HG02642 (cell line): ENCODE results near the gene USP35.

Experiments used
- ATAC-seq: cut with Tn5 transposase; IDR thresholded peaks from one replicate; pipeline ENCODE4 v1.9.1; 2021; ENCODE audit warnings: mild to moderate bottlenecking; ENCODE audit not compliant: unreplicated experiment, poor library complexity

USP35 gene, protein sequence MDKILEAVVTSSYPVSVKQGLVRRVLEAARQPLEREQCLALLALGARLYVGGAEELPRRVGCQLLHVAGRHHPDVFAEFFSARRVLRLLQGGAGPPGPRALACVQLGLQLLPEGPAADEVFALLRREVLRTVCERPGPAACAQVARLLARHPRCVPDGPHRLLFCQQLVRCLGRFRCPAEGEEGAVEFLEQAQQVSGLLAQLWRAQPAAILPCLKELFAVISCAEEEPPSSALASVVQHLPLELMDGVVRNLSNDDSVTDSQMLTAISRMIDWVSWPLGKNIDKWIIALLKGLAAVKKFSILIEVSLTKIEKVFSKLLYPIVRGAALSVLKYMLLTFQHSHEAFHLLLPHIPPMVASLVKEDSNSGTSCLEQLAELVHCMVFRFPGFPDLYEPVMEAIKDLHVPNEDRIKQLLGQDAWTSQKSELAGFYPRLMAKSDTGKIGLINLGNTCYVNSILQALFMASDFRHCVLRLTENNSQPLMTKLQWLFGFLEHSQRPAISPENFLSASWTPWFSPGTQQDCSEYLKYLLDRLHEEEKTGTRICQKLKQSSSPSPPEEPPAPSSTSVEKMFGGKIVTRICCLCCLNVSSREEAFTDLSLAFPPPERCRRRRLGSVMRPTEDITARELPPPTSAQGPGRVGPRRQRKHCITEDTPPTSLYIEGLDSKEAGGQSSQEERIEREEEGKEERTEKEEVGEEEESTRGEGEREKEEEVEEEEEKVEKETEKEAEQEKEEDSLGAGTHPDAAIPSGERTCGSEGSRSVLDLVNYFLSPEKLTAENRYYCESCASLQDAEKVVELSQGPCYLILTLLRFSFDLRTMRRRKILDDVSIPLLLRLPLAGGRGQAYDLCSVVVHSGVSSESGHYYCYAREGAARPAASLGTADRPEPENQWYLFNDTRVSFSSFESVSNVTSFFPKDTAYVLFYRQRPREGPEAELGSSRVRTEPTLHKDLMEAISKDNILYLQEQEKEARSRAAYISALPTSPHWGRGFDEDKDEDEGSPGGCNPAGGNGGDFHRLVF

DNA sequence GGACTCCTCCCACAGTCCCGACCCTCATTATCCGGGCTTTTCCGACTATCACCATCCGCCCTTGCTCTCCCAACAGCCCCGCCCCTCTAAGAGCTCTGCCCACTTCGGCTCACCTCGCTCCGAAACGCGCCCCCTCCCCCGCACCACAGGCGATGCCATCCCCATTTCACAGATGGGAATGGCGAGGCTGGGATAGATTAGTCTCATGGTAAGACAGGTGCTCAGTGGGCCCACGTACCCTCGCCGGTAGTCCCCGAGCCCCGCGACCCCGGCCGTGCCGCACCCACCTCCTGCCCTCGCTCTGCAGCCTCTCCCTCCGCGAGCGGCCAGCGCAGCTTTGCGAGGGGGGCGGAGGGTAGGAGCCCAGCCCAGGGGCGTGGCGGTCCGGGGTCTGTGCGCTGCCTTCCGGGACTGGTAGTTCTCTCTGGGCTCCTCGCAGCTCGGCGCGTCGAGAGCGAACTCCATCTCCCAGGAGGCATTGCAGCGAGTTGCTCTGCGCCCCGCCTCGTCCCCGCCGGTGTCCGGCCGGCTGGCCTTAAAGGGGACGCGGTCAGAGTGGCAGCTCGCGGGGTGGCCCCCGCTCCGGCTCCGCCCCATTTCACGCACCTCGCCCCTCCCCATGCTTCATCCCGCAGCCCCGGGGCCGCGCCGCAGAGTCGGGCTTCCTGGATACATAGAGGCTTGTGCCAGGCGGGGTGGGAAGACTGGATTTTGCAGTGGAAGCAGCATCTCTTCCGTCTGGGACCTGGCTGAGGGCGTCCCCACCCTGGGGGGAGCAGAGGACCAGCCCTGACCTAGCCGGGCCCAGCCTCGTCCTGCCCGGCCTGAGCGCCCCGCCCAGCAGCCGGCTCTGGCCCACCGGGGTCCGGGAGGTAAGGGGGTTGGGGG lies at the start of gene USP35, which contains the start of gene KCTD21:
Gene USP35 (plus strand): TSS at position 634 of the 888 bp plus-strand sequence. CDS start 7,327 bp downstream, outside the sequence.
Gene KCTD21 (minus strand): TSS at position 341 of the 888 bp plus-strand sequence. CDS start 14,072 bp downstream, outside the sequence.
- ATAC-seq: peak; percentile 95

DNA sequence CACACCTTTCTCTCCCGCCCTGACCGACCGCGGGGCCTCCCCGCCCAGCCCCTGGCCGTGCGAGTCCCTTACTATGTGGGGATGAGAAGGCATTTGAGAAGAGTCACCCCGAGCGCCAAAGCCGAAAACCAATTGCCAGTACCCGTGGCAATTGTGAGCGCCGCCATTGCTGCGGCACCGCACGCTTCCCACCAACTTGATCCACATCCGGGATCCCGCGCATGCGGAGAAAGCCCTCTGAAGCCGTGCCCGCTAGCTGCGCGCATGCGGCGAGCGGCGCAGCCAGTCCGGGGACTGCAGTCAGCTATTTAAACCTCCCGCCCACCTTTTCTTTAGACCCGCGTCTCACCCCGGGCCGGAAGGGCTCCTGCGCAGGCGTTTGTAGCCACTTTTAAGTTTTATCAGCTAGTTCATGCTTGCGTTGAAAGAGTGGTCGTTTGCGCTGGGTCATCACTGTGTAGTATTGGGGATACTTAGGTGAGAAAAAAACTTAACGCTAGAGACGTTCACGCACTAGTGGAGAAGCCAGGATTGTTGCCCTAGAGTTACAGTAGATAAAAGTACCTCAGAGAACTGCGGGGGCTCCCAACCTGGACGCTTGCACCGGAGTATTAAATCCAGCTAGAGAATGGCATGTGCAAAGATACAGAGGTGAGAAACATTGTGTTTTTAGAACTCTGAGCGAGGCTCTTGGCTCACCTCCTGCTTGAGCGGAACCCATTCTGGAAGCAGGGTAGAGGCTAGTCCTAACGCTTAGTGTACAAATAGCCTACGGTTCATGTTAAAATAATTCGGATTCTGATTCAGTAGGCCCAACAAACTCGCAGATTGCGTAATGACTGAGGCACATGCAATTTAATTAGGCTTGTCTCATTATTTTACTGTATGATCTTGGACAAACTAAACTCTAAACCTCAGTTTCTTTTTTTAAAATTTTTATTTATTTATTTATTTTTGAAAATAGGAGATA lies 49.0 kb upstream of the USP35 start, which contains the start of gene ALG8:
Gene ALG8 (minus strand): TSS at position 205 of the 970 bp plus-strand sequence. CDS start 38 bp downstream, at position 167.
- ATAC-seq: peak; percentile 96

DNA sequence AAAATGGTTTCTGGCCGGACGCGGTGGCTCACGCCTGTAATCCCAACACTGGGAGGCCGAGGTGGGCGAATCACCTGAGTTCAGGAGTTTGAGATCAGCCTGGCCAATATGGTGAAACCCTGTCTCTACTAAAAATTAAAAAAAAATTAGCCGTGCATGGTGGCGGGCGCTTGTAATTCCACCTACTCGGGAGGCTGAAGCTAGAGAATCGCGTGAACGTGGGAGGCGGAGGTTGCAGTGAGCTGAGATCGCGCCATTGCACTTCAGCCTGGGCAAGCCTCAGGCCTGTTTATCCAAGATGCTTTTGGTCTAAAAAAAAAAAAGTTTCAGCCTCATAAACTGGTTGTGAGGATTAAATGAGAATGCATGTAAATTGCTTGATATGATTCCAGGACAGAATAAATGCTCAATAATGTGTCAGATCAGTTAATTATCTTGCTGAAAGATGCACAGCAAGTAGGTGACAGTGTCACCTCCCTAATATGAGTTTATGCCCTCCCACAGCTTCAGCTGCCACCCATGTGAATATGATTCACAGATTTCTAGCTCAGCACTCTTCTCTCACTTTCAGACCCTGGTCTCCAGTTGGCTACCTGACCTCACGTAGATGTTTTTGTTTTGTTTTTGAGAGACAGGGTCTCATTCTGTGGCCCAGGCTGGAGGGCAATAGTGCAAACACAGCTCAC lies 48.2 kb upstream of the USP35 start:
- ATAC-seq: no peak

DNA sequence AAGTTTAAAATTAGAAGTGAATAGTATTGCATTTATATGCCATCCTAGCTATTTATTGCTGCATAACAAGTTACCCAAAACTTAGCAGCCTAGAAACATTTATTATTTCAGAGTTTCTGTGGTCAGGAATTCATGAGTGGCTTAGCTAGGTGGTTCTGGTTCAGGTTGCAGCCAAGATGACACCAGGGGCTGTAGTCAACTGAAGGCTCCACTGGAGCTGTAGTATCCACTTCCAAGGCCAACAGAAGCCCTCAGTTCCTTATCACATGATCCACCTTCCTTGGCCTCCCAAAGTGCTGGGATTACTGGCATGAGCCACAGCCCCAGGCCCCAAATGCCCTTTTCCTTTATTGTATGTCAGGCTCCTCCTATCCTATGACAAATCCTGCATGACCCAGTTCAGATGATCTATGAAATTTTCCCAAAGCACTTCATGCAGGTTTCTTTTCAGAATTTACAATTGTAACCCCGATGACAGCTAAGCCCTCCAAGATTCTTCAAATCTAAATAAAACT lies 43.2 kb upstream of the USP35 start:
- no peak for ATAC-seq

DNA sequence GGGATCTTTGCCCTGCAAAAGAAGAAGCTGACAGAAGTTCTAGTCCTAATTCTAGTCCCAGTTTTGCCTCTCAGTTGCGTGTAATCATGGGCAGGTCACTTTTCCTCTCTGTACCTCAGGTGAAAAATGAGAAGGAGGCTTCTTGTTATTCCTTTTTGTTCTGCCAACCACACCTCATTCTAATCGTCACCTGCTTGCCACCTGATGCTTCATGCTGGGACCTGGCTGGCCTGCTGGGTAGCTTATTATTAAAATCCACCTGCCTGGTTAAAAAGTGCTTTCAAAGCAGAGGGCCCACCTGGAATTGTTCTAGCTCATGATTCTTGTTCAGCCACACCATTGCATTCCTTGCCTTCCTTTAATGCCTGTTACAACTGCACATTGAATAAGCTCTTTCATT lies 40.9 kb upstream of the USP35 start:
- ATAC-seq: no peak

DNA sequence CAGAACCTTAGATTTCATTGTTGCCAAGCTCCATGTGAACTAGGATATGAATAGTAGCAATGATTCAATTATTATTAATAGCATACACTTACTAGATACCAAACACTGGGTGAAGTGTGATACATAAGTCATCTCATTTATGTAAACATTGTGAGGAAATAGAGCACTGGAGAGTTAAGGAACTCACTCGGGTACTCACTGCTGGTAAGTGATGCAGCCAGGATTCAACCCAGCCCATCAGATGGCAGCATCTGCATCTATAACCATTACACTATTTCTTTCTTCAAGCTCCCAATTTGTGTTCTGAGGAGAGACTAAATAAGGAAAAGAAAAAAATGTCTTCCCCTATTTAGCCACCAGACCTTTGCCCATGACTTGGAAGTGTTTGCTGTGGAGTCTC lies 39.1 kb upstream of the USP35 start:
- ATAC-seq: no peak

DNA sequence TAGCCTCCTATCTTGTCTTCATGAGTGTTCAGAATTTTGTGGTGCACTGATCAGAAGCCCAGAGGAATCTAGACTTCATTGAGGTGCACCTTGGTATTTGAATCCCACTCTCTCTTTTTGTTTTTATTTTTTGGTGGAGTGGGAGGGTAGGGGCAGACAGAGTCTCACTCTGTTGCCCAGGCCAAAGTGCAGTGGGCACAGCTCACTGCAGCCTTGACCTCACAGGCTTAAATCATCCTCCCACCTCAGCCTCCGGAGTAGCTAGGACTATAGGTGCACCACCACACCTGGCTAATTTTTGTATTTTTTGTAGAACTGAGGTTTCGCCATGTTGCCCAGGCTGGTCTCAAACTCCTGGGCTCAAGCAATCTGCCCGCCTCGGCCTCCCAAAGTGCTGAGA lies 38.4 kb upstream of the USP35 start:
- ATAC-seq: no peak

DNA sequence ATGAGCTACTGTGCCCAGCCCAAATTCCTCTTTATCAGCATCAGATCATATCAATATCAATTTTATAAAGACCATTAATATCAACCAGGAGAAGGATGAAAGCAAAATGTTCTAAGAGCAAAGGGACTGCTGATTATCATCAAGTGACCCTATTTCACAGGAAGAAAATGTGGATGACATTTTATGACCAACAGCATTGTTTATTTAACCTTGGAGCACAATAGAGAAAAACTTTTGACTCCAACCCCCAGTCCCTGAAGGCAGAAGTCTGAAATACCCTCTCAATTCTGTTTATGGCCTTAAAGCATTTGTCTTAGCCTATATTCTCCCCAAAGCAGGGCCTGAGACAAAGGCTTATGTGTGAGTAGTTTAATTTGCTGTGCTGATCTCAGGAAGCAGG lies 38.0 kb upstream of the USP35 start:
- ATAC-seq: no peak

DNA sequence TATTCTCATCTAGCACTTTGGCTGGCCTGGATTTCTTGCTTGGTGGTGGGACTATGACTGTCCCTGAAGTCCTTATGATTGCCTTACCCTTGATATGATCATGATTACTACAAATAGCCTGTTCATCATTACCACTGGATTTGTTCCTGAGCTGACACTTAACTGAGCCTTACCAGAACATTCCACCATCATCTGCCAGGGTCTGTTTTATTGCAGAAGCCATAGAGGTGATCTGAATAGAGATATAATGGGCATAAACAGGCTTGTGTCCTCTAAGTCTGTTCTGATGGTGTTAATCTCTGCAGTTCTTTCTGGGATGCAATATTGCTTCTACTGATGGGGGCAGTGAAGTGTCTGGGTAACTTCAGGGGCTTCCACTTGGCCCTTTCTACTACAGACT lies 36.9 kb upstream of the USP35 start:
- ATAC-seq: no peak

DNA sequence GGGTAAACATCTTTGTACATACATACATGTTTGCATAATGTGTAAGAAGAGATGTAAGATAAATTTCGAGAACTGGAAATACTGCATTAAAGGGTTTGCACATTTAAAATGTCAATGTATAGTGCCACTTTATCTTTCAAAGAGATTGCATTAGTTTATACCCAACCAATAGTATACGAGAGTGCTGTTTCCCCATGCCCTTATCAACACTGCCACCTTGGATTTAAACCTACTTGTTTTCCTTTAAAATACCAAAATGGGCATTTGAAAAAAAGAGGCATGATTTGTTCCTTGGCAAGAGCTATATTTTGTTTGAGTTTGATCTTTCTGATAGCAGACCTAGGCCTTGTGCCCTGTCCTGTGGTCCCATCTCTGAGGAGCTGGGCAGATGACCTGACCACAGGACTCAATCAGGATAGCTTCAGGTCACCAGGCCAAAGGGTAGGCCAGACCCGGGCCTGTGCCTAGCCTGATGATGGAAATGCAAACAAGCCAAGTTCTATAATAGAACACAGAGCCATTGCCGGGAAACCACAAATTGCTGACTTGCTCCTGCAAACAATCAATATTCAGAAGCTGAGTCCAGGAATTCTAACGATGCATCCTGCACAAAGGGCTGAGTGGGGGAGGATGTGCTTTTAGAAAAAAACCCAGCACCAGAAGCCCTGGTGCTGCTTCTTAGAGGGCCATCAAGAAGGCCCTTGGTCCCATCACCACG lies 32.4 kb upstream of the USP35 start:
- ATAC-seq: no peak

DNA sequence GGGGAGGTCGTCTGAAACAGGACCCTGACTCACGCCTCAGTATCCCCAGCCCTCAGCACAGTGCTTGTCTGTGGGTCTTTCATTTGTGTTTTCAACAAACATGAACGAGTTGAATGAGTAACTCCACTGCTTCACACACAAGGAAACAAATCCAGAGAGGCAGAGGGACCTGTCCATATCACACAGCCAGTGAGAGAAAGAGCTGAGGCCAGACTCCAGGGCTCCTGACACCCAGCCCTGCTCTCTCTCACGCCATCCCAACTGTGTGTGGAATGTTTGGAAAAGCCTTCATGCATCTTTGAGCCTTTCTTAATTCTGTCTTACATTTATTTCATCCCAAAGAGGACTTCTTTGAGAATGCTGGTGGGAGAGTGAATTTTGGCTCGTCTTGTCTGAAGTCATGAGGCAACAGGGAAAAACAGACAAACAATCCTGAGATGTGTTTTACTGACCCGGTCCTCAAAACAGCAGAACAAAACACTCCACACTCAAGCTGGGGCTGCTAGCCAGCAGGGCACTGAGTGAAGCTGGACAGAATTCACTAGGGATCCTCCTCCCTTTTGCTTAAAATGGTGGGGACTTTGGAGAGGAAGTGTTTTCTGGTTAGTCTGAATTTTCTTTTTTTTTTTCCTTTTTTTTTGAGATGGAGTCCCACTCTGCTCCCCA lies 29.6 kb upstream of the USP35 start:
- ATAC-seq: no peak

DNA sequence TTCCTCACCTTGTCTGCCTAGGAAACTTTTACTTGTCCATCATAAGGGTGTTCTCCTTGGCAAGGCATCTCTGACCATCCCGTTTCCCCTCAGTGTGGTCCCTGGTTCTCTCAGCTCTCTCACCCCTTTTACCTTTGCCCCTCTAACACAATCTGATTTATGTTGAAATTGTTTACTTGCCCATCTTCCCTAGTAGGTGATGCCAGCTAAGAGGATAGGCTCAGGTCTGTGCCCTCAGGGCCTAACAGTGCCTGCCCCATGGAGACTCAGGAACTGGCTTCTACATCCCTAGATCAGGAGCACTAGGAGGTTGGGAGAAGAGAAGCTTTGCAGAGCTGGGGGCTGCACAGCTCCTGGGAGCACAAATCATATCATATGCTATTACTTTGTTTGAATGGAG lies 28.2 kb upstream of the USP35 start:
- no peak for ATAC-seq

DNA sequence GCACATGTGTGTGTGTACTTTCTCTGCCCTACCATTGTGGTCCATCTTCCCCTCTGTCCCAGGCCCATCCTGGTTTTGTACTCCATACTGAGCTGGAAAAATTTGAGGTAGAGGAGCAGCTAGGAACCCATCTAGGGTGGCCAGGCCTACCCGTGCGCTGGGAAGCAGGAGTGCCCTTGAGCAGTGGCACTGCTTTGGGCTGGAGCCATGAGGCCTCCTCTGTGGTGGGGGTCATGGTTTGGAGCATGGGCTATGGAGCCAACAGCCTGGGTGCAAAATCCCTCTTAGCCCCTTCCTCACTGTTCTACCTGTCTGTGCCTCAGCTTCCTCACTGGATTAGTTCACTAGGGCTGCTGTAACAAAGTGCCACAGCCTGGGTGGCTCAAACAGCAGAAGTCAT lies 27.4 kb upstream of the USP35 start:
- ATAC-seq: no peak

DNA sequence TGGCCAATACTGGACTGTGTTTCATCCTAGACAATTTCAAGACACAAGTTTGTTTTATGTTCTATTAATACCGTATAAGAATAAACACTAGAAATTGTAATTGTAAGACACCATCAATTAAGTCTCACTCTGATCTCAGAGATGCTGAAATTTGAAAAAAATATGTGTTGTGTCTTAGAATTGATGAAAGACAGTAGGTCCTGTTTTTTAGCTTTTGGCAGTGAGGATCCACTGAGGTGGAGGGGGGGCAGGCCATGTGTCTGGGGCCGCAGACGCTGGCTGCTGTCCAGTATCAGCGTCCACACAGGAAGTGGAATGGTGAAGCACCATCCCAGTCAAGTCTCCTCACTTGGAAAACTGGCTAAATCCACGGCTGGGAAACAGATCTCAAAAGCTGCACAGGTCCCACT lies 26.8 kb upstream of the USP35 start:
- no peak for ATAC-seq

DNA sequence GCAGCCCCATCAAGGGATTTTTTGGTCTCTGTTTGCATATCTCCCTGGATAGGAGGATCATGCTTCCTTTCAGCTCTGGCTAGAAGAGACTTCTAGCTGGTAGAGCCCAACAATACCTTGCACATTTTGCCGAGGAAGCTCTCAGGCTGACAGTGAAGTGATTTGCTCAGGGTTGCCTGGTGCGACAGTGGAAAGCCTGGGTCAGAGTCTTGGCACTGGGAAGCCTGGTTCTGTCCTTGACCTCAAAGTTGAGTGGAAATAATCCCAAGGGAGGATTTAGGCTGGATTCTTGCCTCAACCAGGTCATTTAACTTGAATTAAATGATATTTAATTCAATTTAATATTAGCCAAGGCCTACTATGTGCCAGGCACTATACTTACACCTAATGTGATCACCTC lies 24.9 kb upstream of the USP35 start:
- no peak for ATAC-seq

DNA sequence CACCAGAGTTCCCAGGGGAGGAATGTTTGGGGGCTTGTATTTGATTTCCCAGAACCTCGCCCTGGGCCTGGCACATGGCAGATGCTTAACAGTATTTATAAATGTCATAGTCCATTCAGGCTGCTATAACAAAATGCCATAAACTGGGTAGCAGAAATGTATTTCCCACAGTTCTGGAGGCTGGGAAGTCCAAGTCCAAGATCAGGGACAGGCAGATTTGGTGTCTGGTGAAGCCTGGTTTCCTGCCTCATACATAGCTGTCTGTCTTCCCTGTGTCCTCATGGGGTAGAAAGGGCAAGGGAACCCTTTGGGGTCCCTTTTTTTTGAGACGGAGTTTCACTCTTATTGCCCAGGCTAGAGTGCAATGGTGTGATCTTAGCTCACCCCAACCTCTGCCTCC lies 24.2 kb upstream of the USP35 start:
- ATAC-seq: no peak
